SK-N-SH treated with all-trans-retinoic acid at 6 μM for 48 hours (cell line): ENCODE measurements around the gene RAB27A.

Experiments used
- ATAC-seq: fragments of 200-7000 bp; cut with Tn5 transposase; 3 replicates; pipeline ENCODE4 v1.9.1; 2020; ENCODE audit warnings: mild to moderate bottlenecking, moderate library complexity
- CSDC2 ChIP-seq: fragments of 250-450 bp; sonication (Bioruptor Pico); IDR thresholded peaks from 2 replicates; pipeline ENCODE4 v1.5.0; 2020; ENCODE audit warnings: mild to moderate bottlenecking, moderate library complexity
- ESRRG ChIP-seq: fragments of 250-450 bp; sonication (Bioruptor Pico); IDR thresholded peaks from 2 replicates; pipeline ENCODE4 v1.6.1; 2021; ENCODE audit warnings: mild to moderate bottlenecking
- GLIS3 ChIP-seq: fragments of 250-450 bp; sonication (Bioruptor Pico); IDR thresholded peaks from 2 replicates; pipeline ENCODE4 v1.5.0; 2020; ENCODE audit warnings: mild to moderate bottlenecking, moderate library complexity
- ISL1 ChIP-seq: fragments of 250-450 bp; sonication (Bioruptor Pico); IDR thresholded peaks from 2 replicates; pipeline ENCODE4 v2.1.2; 2022; ENCODE audit warnings: mild to moderate bottlenecking, moderate library complexity
- OSR1 ChIP-seq: fragments of 250-450 bp; sonication (Bioruptor Pico); IDR thresholded peaks from 2 replicates; pipeline ENCODE4 v1.8.0; 2022; ENCODE audit warnings: moderate library complexity, mild to moderate bottlenecking, inconsistent platforms
- PPARA ChIP-seq: fragments of 250-450 bp; sonication (Bioruptor Pico); IDR thresholded peaks from 2 replicates; pipeline ENCODE4 v1.5.0; 2020; ENCODE audit warnings: mild to moderate bottlenecking, borderline replicate concordance
- RARB ChIP-seq: fragments of 250-450 bp; sonication (Bioruptor Pico); IDR thresholded peaks from 2 replicates; pipeline ENCODE4 v1.8.0; 2021; ENCODE audit warnings: mild to moderate bottlenecking, moderate library complexity
- SNAI2 ChIP-seq: fragments of 250-450 bp; sonication (Bioruptor Pico); IDR thresholded peaks from 2 replicates; pipeline ENCODE4 v1.5.0; 2020; ENCODE audit warnings: mild to moderate bottlenecking, moderate library complexity
- TCF4 ChIP-seq: fragments of 250-450 bp; sonication (Bioruptor Pico); IDR thresholded peaks from 2 replicates; pipeline ENCODE4 v1.8.0; 2021; ENCODE audit warnings: mild to moderate bottlenecking, moderate library complexity, borderline replicate concordance
- TOX ChIP-seq: fragments of 250-450 bp; sonication (Bioruptor Pico); IDR thresholded peaks from 2 replicates; pipeline ENCODE4 v1.8.0; 2021; ENCODE audit warnings: mild to moderate bottlenecking, moderate library complexity, borderline replicate concordance
- ZC3H10 ChIP-seq: fragments of 250-450 bp; sonication (Bioruptor Pico); IDR thresholded peaks from 2 replicates; pipeline ENCODE4 v1.5.1; 2021; ENCODE audit warnings: mild to moderate bottlenecking, moderate library complexity
- ZFP3 ChIP-seq: fragments of 250-450 bp; sonication (Bioruptor Pico); IDR thresholded peaks from 2 replicates; pipeline ENCODE4 v1.5.0; 2020; ENCODE audit warnings: mild to moderate bottlenecking, moderate library complexity
- ZNF565 ChIP-seq: fragments of 450-650 bp; formaldehyde crosslinking; conservative IDR thresholded peaks from 2 replicates; pipeline ENCODE4 v1.5.0; 2020; ENCODE audit warnings: low read depth, mild to moderate bottlenecking, moderate library complexity
- ZNF70 ChIP-seq: fragments of 450-650 bp; formaldehyde crosslinking; IDR thresholded peaks from 2 replicates; pipeline ENCODE4 v1.5.0; 2020; ENCODE audit warnings: mild to moderate bottlenecking, moderate library complexity
- ZNF8 ChIP-seq: fragments of 450-650 bp; formaldehyde crosslinking; IDR thresholded peaks from 2 replicates; pipeline ENCODE4 v1.5.0; 2020; ENCODE audit warnings: mild to moderate bottlenecking, moderate library complexity
- TF ChIP-seq, protein P1 (sequence below): fragments of 250-450 bp; sonication (Bioruptor Pico); IDR thresholded peaks from 2 replicates; pipeline ENCODE4 v1.8.0; 2020; ENCODE audit warnings: mild to moderate bottlenecking, moderate library complexity, borderline replicate concordance
- TF ChIP-seq, protein P2 (sequence below): fragments of 250-450 bp; sonication (Bioruptor Pico); IDR thresholded peaks from 2 replicates; pipeline ENCODE4 v1.5.1; 2020; ENCODE audit warnings: low read depth, mild to moderate bottlenecking, moderate library complexity
- TF ChIP-seq, protein P3 (sequence below): fragments of 250-450 bp; sonication (Bioruptor Pico); IDR thresholded peaks from 2 replicates; pipeline ENCODE4 v1.5.1; 2021; ENCODE audit warnings: mild to moderate bottlenecking, moderate library complexity
- TF ChIP-seq, protein P4 (sequence below): fragments of 250-450 bp; sonication (Bioruptor Pico); IDR thresholded peaks from 2 replicates; pipeline ENCODE4 v1.8.0; 2021; ENCODE audit warnings: low read depth, mild to moderate bottlenecking, moderate library complexity, borderline replicate concordance
- TF ChIP-seq, protein P5 (sequence below): fragments of 250-450 bp; sonication (Bioruptor Pico); IDR thresholded peaks from 2 replicates; pipeline ENCODE4 v1.5.0; 2020; ENCODE audit warnings: mild to moderate bottlenecking, moderate library complexity

RAB27A gene

DNA sequence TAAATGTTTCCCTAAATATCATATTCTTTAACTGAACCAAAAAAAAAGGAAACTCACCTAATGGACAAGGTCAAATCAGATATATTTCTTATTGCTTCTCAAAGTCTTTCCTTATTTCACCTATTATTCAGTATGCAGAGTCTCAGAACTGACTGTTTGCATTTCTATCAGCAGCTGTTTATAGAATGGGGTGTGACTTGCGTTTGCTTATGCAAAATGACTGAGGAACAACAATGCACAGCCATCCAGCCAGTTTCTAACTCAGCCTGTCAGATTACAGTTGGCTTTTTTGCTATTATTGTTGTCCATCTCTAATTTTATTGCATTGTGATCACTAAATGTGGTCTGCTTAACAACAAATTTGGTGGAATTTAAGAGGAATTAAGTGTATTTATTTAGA lies 40.7 kb downstream of the RAB27A start:
- TF ChIP-seq SNAI2 (no peak), ISL1 (no peak), TOX (no peak), OSR1 (no peak), TCF4 (no peak), RARB (CRISPR knock-in tag) (no peak), ZC3H10 (CRISPR knock-in tag) (no peak)
- TF ChIP-seq, protein P1, sequence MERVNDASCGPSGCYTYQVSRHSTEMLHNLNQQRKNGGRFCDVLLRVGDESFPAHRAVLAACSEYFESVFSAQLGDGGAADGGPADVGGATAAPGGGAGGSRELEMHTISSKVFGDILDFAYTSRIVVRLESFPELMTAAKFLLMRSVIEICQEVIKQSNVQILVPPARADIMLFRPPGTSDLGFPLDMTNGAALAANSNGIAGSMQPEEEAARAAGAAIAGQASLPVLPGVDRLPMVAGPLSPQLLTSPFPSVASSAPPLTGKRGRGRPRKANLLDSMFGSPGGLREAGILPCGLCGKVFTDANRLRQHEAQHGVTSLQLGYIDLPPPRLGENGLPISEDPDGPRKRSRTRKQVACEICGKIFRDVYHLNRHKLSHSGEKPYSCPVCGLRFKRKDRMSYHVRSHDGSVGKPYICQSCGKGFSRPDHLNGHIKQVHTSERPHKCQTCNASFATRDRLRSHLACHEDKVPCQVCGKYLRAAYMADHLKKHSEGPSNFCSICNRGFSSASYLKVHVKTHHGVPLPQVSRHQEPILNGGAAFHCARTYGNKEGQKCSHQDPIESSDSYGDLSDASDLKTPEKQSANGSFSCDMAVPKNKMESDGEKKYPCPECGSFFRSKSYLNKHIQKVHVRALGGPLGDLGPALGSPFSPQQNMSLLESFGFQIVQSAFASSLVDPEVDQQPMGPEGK (CRISPR knock-in tag), result no peak
- TF ChIP-seq, protein P2, sequence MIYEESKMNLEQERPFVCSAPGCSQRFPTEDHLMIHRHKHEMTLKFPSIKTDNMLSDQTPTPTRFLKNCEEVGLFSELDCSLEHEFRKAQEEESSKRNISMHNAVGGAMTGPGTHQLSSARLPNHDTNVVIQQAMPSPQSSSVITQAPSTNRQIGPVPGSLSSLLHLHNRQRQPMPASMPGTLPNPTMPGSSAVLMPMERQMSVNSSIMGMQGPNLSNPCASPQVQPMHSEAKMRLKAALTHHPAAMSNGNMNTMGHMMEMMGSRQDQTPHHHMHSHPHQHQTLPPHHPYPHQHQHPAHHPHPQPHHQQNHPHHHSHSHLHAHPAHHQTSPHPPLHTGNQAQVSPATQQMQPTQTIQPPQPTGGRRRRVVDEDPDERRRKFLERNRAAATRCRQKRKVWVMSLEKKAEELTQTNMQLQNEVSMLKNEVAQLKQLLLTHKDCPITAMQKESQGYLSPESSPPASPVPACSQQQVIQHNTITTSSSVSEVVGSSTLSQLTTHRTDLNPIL, result no peak
- TF ChIP-seq, protein P3, sequence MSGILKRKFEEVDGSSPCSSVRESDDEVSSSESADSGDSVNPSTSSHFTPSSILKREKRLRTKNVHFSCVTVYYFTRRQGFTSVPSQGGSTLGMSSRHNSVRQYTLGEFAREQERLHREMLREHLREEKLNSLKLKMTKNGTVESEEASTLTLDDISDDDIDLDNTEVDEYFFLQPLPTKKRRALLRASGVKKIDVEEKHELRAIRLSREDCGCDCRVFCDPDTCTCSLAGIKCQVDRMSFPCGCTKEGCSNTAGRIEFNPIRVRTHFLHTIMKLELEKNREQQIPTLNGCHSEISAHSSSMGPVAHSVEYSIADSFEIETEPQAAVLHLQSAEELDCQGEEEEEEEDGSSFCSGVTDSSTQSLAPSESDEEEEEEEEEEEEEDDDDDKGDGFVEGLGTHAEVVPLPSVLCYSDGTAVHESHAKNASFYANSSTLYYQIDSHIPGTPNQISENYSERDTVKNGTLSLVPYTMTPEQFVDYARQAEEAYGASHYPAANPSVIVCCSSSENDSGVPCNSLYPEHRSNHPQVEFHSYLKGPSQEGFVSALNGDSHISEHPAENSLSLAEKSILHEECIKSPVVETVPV, result no peak
- ATAC-seq, result no peak

DNA sequence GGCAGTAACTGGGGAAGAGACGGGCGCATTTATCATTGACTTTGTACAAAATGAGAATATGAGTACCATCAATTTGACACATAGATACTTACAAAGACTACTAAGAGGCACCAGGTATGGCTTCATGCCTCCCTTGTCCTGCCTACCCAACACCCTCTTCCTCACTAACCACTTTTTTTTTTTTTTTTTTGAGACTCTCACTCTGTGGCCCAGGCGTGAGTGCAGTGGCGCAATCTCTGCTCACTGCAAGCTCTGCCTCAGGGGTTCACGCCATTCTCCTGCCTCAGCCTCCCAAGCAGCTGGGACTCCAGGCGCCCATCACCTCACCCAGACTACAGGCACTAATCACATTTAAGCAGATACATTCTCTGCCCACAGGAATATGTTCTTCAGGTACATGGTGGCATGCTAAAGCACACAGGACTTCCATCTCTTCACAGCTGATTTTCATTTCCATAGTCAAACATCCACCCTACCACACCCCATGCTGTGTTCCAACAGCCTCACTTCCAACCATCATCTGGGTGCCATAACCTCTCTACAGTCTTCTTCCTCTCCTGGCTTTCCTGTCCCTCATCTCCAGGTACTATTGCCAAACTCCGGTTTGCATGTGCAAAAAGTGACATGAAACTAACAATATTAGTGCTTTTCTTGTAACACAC lies 41.7 kb downstream of the RAB27A start:
- no peak for ATAC-seq

DNA sequence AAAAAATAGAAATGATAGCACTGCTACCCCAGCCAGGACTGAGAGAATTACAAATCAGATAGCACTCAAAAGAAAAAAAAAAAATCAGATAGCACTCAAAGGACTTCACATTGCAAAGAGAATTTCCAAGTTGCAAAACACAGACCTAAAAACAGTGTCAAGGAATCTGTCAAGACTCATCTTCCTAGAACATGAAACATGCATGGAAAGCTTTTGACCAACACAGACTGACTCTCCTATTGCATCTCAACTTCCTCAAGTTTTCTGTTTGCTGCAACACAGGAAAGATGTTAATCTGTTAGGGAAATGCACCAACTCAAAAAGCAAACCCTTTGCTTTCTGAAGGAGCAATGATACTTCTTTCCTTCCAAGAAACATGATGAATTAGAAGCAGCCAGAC lies 42.3 kb downstream of the RAB27A start:
- no peak for TF ChIP-seq ZNF70 (CRISPR knock-in tag)
- TF ChIP-seq CSDC2 (CRISPR knock-in tag), result no peak
- no peak for TF ChIP-seq OSR1
- TF ChIP-seq, protein P2, result no peak
- TF ChIP-seq TOX, result no peak
- no peak for TF ChIP-seq ZNF8 (CRISPR knock-in tag)
- TF ChIP-seq, protein P3, result no peak
- no peak for TF ChIP-seq ZFP3 (CRISPR knock-in tag)
- no peak for TF ChIP-seq ZNF565 (CRISPR knock-in tag)
- TF ChIP-seq, protein P4, sequence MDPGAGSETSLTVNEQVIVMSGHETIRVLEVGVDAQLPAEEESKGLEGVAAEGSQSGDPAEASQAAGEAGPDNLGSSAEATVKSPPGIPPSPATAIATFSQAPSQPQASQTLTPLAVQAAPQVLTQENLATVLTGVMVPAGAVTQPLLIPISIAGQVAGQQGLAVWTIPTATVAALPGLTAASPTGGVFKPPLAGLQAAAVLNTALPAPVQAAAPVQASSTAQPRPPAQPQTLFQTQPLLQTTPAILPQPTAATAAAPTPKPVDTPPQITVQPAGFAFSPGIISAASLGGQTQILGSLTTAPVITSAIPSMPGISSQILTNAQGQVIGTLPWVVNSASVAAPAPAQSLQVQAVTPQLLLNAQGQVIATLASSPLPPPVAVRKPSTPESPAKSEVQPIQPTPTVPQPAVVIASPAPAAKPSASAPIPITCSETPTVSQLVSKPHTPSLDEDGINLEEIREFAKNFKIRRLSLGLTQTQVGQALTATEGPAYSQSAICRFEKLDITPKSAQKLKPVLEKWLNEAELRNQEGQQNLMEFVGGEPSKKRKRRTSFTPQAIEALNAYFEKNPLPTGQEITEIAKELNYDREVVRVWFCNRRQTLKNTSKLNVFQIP (CRISPR knock-in tag), result no peak
- no peak for TF ChIP-seq PPARA (CRISPR knock-in tag)
- ATAC-seq, result no peak

More for the DNA sequence above, 41.7 kb downstream of the RAB27A start:
- no peak for TF ChIP-seq RARB (CRISPR knock-in tag)
- TF ChIP-seq, protein P5, sequence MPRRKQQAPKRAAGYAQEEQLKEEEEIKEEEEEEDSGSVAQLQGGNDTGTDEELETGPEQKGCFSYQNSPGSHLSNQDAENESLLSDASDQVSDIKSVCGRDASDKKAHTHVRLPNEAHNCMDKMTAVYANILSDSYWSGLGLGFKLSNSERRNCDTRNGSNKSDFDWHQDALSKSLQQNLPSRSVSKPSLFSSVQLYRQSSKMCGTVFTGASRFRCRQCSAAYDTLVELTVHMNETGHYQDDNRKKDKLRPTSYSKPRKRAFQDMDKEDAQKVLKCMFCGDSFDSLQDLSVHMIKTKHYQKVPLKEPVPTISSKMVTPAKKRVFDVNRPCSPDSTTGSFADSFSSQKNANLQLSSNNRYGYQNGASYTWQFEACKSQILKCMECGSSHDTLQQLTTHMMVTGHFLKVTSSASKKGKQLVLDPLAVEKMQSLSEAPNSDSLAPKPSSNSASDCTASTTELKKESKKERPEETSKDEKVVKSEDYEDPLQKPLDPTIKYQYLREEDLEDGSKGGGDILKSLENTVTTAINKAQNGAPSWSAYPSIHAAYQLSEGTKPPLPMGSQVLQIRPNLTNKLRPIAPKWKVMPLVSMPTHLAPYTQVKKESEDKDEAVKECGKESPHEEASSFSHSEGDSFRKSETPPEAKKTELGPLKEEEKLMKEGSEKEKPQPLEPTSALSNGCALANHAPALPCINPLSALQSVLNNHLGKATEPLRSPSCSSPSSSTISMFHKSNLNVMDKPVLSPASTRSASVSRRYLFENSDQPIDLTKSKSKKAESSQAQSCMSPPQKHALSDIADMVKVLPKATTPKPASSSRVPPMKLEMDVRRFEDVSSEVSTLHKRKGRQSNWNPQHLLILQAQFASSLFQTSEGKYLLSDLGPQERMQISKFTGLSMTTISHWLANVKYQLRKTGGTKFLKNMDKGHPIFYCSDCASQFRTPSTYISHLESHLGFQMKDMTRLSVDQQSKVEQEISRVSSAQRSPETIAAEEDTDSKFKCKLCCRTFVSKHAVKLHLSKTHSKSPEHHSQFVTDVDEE (CRISPR knock-in tag), result no peak
- TF ChIP-seq ESRRG (CRISPR knock-in tag), result no peak
- TF ChIP-seq ZC3H10 (CRISPR knock-in tag), result no peak
- TF ChIP-seq PPARA (CRISPR knock-in tag), result no peak
- TF ChIP-seq OSR1, result no peak
- TF ChIP-seq, protein P1 (CRISPR knock-in tag), result no peak
- TF ChIP-seq GLIS3, result no peak
- TF ChIP-seq, all 23 proteins: peak for 0
